NT2/D1 (cell line): Measurements from ENCODE around the gene ATP4B.

Experiments
- DNase-seq: peaks from one replicate; pipeline ENCODE4 v3.0.0-alpha.2; 2011; ENCODE audit warnings: low read depth, low spot score
- H3K27me3 ChIP-seq: 2 replicates; pipeline ENCODE4 v1.6.0; 2011; ENCODE audit warnings: mild to moderate bottlenecking; ENCODE audit not compliant: insufficient read length, insufficient read depth
- H3K36me3 ChIP-seq: 2 replicates; pipeline ENCODE4 v1.6.1; 2011; ENCODE audit warnings: mild to moderate bottlenecking, low read length, mixed read lengths; ENCODE audit not compliant: insufficient read depth, insufficient read length
- H3K4me1 ChIP-seq: 2 replicates; pipeline ENCODE4 v1.5.1; 2011; ENCODE audit not compliant: insufficient read depth, insufficient read length
- H3K4me3 ChIP-seq: 2 replicates; pipeline ENCODE4 v1.5.1; 2011; ENCODE audit warnings: low read depth; ENCODE audit not compliant: insufficient read length
- H3K9ac ChIP-seq: 2 replicates; pipeline ENCODE4 v1.6.0; 2011; ENCODE audit warnings: low read depth; ENCODE audit not compliant: insufficient read length
- H3K9me3 ChIP-seq: 2 replicates; pipeline ENCODE4 v1.5.1; 2011; ENCODE audit warnings: mild to moderate bottlenecking, low read length; ENCODE audit not compliant: insufficient read depth
- SUZ12 ChIP-seq: IDR thresholded peaks from 2 replicates; pipeline ENCODE4 v1.6.1; 2011; ENCODE audit not compliant: insufficient read length, insufficient read depth; ENCODE audit errors: extremely low read depth
- YY1 ChIP-seq: IDR thresholded peaks from 2 replicates; pipeline ENCODE4 v1.6.1; 2011; ENCODE audit not compliant: insufficient read length, insufficient read depth
- ZNF274 ChIP-seq: IDR thresholded peaks from 2 replicates; pipeline ENCODE4 v1.6.1; 2011; ENCODE audit warnings: mild to moderate bottlenecking, low read depth, low read length

The ATP4B gene

DNA sequence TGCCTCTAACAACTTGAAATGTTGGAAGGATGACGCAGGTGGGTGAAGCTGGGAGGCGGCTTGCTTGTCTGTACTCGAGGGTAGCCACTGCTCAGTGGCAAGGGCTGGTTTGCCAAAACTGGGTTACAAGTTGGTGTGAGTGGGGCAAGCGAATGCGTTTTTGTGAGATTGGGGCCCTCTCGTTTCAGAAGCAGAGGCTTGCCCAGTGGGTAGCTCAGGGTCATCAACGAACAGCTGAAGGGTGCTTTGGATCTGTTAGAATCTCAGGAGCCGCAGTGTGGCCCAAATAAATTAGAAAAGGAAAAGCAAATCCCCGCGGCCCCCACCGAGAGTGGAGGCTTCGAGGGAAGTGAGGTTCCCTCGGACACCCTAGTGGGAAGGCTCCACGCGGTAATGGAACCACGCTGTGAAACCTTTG, 7.3 kb downstream of the ATP4B start:
- Histone ChIP-seq H3K36me3 (peaks cover 2% of the 10 kb centered on the region), H3K27me3 (no peaks in the 10 kb centered on the region), H3K4me1 (peaks cover 13% of the 10 kb centered on the region), H3K9me3 (no peaks in the 10 kb centered on the region), H3K4me3 (no peak overlapping the region), H3K9ac (no peak overlapping the region)
- no peak for DNase-seq
- TF ChIP-seq YY1, result no peak
- TF ChIP-seq SUZ12, result no peak
- TF ChIP-seq ZNF274, result no peak

DNA sequence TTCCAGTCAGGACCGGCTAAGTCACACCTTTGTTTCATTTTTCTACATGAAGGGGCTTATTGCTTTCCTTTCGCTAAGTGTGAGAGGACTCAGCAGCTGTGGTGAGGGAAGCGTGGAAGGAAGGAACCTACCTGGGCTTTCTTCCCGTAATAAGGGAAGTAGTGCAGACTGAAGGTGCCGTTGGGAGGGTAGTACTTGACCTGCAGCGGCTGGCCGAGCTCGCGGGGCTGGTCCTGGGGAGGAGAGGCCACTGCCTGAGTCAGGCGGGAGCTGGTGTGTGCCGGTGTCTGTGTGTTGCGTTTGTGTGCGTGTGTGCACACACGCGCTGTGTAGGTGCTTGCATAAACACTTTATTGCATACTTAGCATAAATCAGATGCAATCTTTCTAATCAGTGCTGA, 7.7 kb downstream of the ATP4B start:
- Histone ChIP-seq H3K36me3 (peaks cover 2% of the 10 kb centered on the region), H3K4me3 (no peak overlapping the region), H3K9ac (no peak overlapping the region), H3K4me1 (peaks cover 13% of the 10 kb centered on the region), H3K27me3 (no peaks in the 10 kb centered on the region), H3K9me3 (no peaks in the 10 kb centered on the region)
- no peak for DNase-seq
- no peak for TF ChIP-seq SUZ12
- no peak for TF ChIP-seq ZNF274
- no peak for TF ChIP-seq YY1

DNA sequence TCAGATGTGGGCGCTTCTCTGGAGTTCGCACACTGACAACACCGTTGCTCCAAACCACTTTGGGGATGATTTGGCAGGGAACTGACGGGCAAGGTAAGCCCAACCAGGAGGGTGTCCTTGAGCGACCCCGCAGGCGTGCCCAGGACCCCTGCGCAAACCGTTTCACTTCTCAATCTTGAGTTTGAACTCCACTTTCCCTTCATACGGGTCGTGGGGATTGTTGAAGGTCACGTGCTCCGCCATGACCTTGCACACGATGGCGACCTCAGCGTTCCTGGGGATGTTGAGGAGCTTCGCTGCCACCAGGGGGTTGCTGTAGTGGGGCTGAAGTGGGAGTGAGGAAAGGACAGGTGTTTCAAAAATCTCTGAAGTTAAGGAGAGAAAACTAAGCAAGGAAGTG, 8.8 kb downstream of the ATP4B start:
- TF ChIP-seq ZNF274 (no peak), YY1 (no peak)
- no peak for DNase-seq
- H3K4me1 ChIP-seq, result peaks cover 13% of the 10 kb centered on the region
- no peak overlapping the region for H3K9ac ChIP-seq
- peaks cover 2% of the 10 kb centered on the region for H3K36me3 ChIP-seq
- no peaks in the 10 kb centered on the region for H3K27me3 ChIP-seq
- H3K4me3 ChIP-seq, result no peak overlapping the region
- H3K9me3 ChIP-seq, result no peaks in the 10 kb centered on the region

DNA sequence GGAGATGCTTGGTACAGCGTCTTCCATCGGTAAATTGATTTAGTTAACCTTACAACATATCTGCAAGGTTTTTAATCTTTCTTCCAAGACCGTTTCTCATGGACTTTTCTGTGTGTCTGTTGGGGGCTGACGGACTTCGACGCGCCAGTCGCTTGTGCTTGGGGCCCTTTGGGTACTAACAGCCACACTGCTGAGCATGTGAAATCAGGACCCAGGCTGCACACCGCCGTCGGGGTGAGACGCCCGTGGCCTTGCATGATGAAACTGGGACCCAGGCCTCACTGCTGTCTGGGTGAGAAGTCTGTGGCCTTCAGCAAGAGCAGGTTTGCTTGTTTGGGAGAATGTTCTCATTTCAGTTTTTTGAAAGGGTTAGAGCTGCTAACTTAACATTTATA, 9.8 kb downstream of the ATP4B start:
- peaks cover 2% of the 10 kb centered on the region for H3K36me3 ChIP-seq
- no peaks in the 10 kb centered on the region for H3K9me3 ChIP-seq
- no peak overlapping the region for H3K9ac ChIP-seq
- DNase-seq, result no peak
- H3K4me3 ChIP-seq, result no peak overlapping the region
- peaks cover 13% of the 10 kb centered on the region for H3K4me1 ChIP-seq
- TF ChIP-seq YY1 (no peak), ZNF274 (no peak), SUZ12 (no peak)
- no peaks in the 10 kb centered on the region for H3K27me3 ChIP-seq

DNA sequence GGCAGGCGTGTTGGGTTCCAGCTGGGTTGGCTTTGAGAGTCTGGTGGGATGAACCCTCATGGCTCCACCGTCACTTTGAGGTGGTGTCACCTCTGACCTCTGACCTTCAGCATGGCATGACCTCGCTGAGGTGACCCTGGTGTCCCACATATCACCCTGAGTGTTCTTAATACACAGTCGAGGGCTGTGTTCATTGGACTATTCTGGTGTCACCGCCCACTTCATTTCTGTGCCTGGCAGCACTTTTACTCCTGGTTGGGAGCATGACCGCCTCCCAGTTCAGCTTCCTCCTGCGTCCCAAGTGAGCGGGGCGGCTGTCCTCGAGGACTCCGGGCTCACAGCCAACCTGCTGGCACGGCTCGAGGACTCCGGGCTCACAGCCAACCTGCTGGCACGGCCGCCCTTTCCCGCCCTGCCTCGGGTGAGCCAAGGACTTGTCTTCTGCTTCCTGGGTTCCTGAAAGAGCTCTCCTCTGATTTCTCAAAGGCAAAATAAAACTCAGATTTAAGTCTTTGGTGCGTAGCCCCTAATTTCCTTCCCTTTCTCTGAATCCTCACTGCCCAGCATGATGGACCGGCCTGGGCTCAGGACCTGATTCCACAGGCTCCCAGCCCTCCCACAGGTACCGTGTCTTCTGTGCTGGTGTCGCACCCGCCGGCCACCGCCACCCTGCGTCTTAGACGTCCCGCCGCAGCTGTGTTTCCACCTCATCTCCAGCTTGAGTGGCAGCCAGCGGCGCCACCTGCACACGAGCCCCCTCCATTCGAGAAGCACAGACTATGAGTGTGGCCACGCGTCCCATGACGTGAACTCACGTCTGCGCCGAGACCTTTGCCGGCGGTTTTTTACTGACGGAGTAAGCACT, 10.4 kb downstream of the ATP4B start:
- peaks cover 8% of the 10 kb centered on the region for H3K4me1 ChIP-seq
- no peak for DNase-seq

DNA sequence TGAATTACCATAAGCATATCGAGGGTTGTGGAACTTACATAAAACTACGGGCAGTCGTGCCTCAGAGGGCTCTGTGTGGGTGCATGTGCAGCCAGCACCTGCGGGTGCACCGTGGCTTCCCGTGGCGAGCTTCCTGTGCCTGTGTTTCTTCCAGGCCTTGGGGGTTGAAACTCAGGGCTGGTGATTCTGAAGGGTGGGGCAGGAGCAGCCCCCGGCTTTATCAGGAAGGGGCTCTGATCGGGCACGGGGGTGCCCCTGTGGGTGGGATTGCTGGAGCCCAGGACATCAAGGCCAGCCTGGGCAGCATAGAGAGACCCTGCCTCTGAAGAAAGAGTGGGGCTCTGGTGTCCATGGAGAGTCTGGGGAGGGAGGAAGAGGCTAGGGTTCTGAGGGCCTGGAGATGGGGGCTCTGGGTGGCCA, 11.1 kb downstream of the ATP4B start:
- DNase-seq, result no peak
- Histone ChIP-seq H3K36me3 (peaks cover 4% of the 10 kb centered on the region), H3K4me1 (peaks cover 2% of the 10 kb centered on the region), H3K9me3 (no peaks in the 10 kb centered on the region), H3K9ac (no peak overlapping the region), H3K4me3 (no peak overlapping the region), H3K27me3 (no peaks in the 10 kb centered on the region)
- no peak for TF ChIP-seq YY1
- no peak for TF ChIP-seq ZNF274
- no peak for TF ChIP-seq SUZ12

More for the DNA sequence above, 10.4 kb downstream of the ATP4B start:
- Histone ChIP-seq H3K9me3 (no peaks in the 10 kb centered on the region), H3K27me3 (no peaks in the 10 kb centered on the region), H3K4me3 (no peak overlapping the region), H3K36me3 (peaks cover 3% of the 10 kb centered on the region), H3K9ac (no peak overlapping the region)
- TF ChIP-seq YY1 (no peak), ZNF274 (no peak), SUZ12 (no peak)

DNA sequence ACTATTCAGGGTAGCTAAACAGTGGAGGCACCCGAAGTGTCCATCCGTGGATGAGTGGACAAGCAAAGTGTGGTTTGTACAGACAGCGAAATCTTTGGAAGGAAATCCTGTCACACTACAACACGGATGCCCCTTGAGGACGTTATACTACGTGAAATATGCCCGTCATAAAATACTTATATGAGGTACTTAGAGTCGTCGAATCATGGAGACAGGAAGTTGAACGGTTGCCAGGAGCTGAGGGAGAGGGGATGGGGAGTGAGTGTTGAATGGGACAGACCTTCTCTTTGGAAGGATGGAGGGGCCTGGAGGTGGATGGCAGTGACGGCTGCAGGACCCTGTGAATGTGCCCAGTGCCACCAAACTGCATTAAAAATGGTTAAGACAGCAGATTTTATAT, 11.6 kb downstream of the ATP4B start:
- Histone ChIP-seq H3K9ac (no peak overlapping the region), H3K4me3 (no peak overlapping the region), H3K36me3 (peaks cover 9% of the 10 kb centered on the region), H3K9me3 (no peaks in the 10 kb centered on the region), H3K4me1 (no peaks in the 10 kb centered on the region), H3K27me3 (no peaks in the 10 kb centered on the region)
- TF ChIP-seq YY1 (no peak), ZNF274 (no peak), SUZ12 (no peak)
- DNase-seq, result no peak
